ENCODE results near the gene TECPR2. TPM values are rescaled to one million over a fixed set of nuclear protein-coding genes. Genes with fewer than 3 reads are reported as not detected.

The TECPR2 gene
- total and polyA plus RNA-seq, 2 of the 13 experiments (the other 11 are each of a cell fraction or from before 2014, with no cell fraction given): 3.5 to 5.7 TPM

- TF ChIP-seq ZNF691 (CRISPR knock-in tag; IDR thresholded peaks at IDR 0.05; ENCODE audit: borderline replicate concordance, low read depth) (no peak), NRL (CRISPR knock-in tag; IDR thresholded peaks at IDR 0.05; ENCODE audit: borderline replicate concordance) (peak; percentile 57; the same call in 1 of the 2 replicates), REL (CRISPR knock-in tag; conservative IDR thresholded peaks at IDR 0.05) (no peak; the same call in 1 of the 2 replicates), DRAP1 (CRISPR knock-in tag; IDR thresholded peaks at IDR 0.05) (peak; percentile 58), TFDP1 (CRISPR knock-in tag; IDR thresholded peaks at IDR 0.05; ENCODE audit: borderline replicate concordance) (peak; percentile 38; the same call in 1 of the 2 replicates), ZNF572 (CRISPR knock-in tag; IDR thresholded peaks at IDR 0.05) (0 out of 2 replicates have a peak, but pooled peaks have one; percentile 27), SIX1 (CRISPR knock-in tag; IDR thresholded peaks at IDR 0.05; ENCODE audit: borderline replicate concordance) (no peak), GFI1 (CRISPR knock-in tag; IDR thresholded peaks at IDR 0.05; ENCODE audit: borderline replicate concordance) (no peak), THAP7 (CRISPR knock-in tag; IDR thresholded peaks at IDR 0.05) (peak; percentile 69), NR2F6 (IDR thresholded peaks at IDR 0.05) (peak; percentile 8; the same call in 1 of the 2 replicates), NR2F6 (CRISPR knock-in tag; IDR thresholded peaks at IDR 0.05) (peak; percentile 65; the same call in 1 of the 2 replicates), PBX3 (CRISPR knock-in tag; IDR thresholded peaks at IDR 0.05; ENCODE audit: borderline replicate concordance) (no peak), FOXO1 (CRISPR knock-in tag; IDR thresholded peaks at IDR 0.05) (0 out of 2 replicates have a peak, but pooled peaks have one; percentile 8), MED8 (CRISPR knock-in tag; IDR thresholded peaks at IDR 0.05; ENCODE audit: insufficient replicate concordance) (no peak), WIZ (CRISPR knock-in tag; IDR thresholded peaks at IDR 0.05) (no peak), CBX5 (CRISPR knock-in tag; IDR thresholded peaks at IDR 0.05; ENCODE audit: borderline replicate concordance) (no peak), E2F5 (CRISPR knock-in tag; conservative IDR thresholded peaks at IDR 0.05) (no peak), EHMT2 (IDR thresholded peaks at IDR 0.05; ENCODE audit: borderline replicate concordance, low read depth, low read length) (no peak), UBTF (CRISPR knock-in tag; IDR thresholded peaks at IDR 0.05) (peak; percentile 62; the same call in 1 of the 2 replicates), SMAD1 (CRISPR knock-in tag; IDR thresholded peaks at IDR 0.05; ENCODE audit: borderline replicate concordance, low read depth) (no peak)
Observed at GRCh38 chr14:102538602-102539543, 176.1 kb downstream of the TECPR2 start (continued).
